Naive thymus-derived CD4-positive, alpha-beta T cell (primary cell): ENCODE measurements around the gene WDR27. TPM values are rescaled to one million over a fixed set of nuclear protein-coding genes. Genes with fewer than 3 reads are reported as not detected.

ENCODE experiments used
- ATAC-seq: fragments of 150-1000 bp; cut with Tn5 transposase; 2 replicates; pipeline ENCODE4 v1.10.0; 2021; ENCODE audit warnings: mild to moderate bottlenecking, moderate library complexity
- CTCF ChIA-PET: fragments of 350-600 bp; sonication (Branson Sonifier 250); formaldehyde crosslinking; loops from one replicate; lab custom pipeline; 2021; ENCODE audit warnings: antibody characterized with exemption; lab: Charles Lee
- POLR2A ChIA-PET: fragments of 350-600 bp; sonication (Branson Sonifier 250); formaldehyde crosslinking; loops from one replicate; lab custom pipeline; 2021; ENCODE audit warnings: antibody characterized with exemption, inconsistent platforms; lab: Charles Lee
- DNase-seq, 9 donors: peaks; one replicate each; pipeline versions ENCODE4 v3.0.0 to v3.0.0-alpha.2; 2020 to 2022; ENCODE audit warnings: mixed read lengths in 1 of 9
- H3K27ac ChIP-seq: one replicate; pipeline ENCODE4 v1.7.0; 2013; ENCODE audit warnings: mild to moderate bottlenecking, low read depth, low read length, moderate library complexity
- H3K27me3 ChIP-seq, 2 donors: one replicate each; pipeline ENCODE4 v1.7.0; 2013; ENCODE audit warnings: low read length in 2 of 2, mild to moderate bottlenecking in 2 of 2, moderate library complexity in 2 of 2; ENCODE audit not compliant: control insufficient read depth in 2 of 2, insufficient read depth in 2 of 2
- H3K36me3 ChIP-seq, 3 experiments: 1 replicate in 2 of 3; 2 replicates in 1 of 3; pipeline ENCODE4 v1.7.0; 2013; ENCODE audit warnings: low read length in 3 of 3, mild to moderate bottlenecking in 3 of 3, moderate library complexity in 1 of 3; ENCODE audit not compliant: insufficient read depth in 3 of 3, control insufficient read depth in 2 of 3
- H3K4me1 ChIP-seq, 2 donors: one replicate each; pipeline ENCODE4 v1.7.0; 2013; ENCODE audit warnings: low read length in 2 of 2, mild to moderate bottlenecking in 2 of 2, moderate library complexity in 1 of 2; ENCODE audit not compliant: control insufficient read depth in 2 of 2, insufficient read depth in 2 of 2
- H3K4me3 ChIP-seq: 2 replicates; pipeline ENCODE4 v1.7.0; 2013; ENCODE audit warnings: mild to moderate bottlenecking, low read length
- H3K9me3 ChIP-seq, 3 experiments: 1 replicate in 2 of 3; 2 replicates in 1 of 3; pipeline ENCODE4 v1.7.0; 2013; ENCODE audit warnings: low read length in 3 of 3; ENCODE audit not compliant: control insufficient read depth in 2 of 3
- H3K27ac Mint-ChIP-seq, 9 donors: one replicate each; pipeline ENCODE4 v1.8.0; 2020 to 2022; ENCODE audit warnings: mixed read lengths in 9 of 9, mild to moderate bottlenecking in 8 of 9, moderate library complexity in 5 of 9, inconsistent platforms in 2 of 9
- H3K27me3 Mint-ChIP-seq, 5 donors: one replicate each; pipeline ENCODE4 v1.8.0; 2021 to 2022; ENCODE audit warnings: mixed read lengths in 5 of 5, mild to moderate bottlenecking in 1 of 5
- H3K36me3 Mint-ChIP-seq, 5 donors: one replicate each; pipeline ENCODE4 v1.8.0; 2020 to 2022; ENCODE audit warnings: mixed read lengths in 5 of 5, mild to moderate bottlenecking in 3 of 5, inconsistent platforms in 1 of 5
- H3K4me1 Mint-ChIP-seq, 7 donors: one replicate each; pipeline ENCODE4 v1.8.0; 2020 to 2022; ENCODE audit warnings: mixed read lengths in 7 of 7, mild to moderate bottlenecking in 3 of 7, inconsistent platforms in 1 of 7
- H3K4me3 Mint-ChIP-seq, 10 donors: one replicate each; pipeline ENCODE4 v1.8.0; 2020 to 2022; ENCODE audit warnings: mild to moderate bottlenecking in 10 of 10, mixed read lengths in 10 of 10, moderate library complexity in 6 of 10, inconsistent platforms in 2 of 10
- H3K9me3 Mint-ChIP-seq, 11 donors: one replicate each; pipeline ENCODE4 v1.8.0; 2020 to 2022; ENCODE audit warnings: mixed read lengths in 11 of 11, mild to moderate bottlenecking in 4 of 11, inconsistent platforms in 1 of 11, moderate library complexity in 1 of 11
- intact Hi-C, 2 donors: fragments of 100-400 bp; cut with micrococcal nuclease; formaldehyde crosslinking; loops; one replicate each; pipeline ENCODE4 v1.15.1; 2023
- polyA plus RNA-seq, 2 donors: library from polyadenylated mRNA; unstranded; fragments of 300-500 nt; fragmentation: Illumina TruSeq; gene quantifications; one replicate each; pipeline ENCODE4 v1.2.3, GENCODE V29; 2021
- total RNA-seq, 6 experiments: library from RNA in 5 of 6; stranded (reverse) in 5 of 6; gene quantifications; 1 replicate in 5 of 6; 2 replicates in 1 of 6; pipeline ENCODE4 v1.2.3 and lab custom pipeline; 2021 to 2026

The WDR27 gene
- total and polyA plus RNA-seq, 7 experiments from 2014 or later = 6.7 to 89.0 (median 36.0) TPM

DNA sequence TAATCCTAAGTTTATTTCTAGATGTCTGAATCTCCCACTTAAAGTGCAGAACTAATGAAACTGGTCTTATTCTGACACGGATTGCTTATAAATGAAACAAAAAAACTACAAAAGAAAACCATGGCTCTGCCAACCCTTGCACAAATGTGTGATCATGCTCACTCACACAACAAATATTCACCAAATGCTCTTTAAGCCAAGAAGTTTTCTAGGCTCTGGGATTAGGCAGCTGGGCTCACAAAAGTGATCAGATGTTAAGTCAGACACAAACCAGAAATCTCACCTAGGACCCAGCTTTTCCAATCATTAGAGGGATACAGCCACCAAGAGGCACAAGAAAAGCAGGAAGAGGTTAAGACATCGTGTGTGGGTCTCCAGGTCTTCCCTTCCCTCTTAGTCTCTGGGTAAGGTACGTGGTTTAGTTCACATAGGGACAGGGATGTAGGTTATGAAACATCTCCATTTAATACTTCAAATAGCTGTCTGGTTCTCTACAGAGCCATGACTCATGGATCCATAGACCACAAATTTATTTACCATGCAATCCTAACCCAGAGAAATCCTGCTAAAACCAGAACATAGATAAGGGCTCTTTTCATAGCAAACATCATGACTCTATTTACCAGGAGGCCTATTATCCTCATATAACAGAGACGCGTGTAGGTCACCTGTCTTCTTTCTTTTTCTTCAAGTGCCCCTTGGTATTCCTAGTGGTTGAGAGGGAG lies 165.2 kb downstream of the WDR27 start:
- H3K27ac ChIP-seq = no peak overlapping the region

DNA sequence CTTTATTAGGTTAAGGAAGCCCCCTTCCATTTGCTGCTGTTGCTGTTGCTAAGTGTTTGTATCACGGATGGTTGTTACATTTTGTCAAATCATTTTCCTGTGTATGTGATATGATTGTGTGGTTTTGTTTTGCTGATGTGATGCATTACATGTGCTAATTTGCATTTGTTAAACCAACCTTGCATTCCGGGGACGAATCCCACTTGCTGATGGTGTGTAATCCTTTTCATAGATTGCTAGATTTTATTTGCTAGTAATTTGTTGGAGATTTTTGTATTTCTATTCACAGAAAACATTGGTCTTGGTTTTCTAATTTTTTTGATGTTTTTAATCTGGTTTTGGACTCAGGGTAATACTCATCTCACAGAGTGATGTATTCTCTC lies 167.8 kb downstream of the WDR27 start:
- H3K27me3 Mint-ChIP-seq = peaks cover 0 to 2% (median 0%) of the 10 kb centered on the region in 5 donors
- DNase-seq (no peak), ATAC-seq (no peak)
- H3K36me3 Mint-ChIP-seq = peaks cover 10 to 41% (median 27%) of the 10 kb centered on the region in 5 donors
- no peak overlapping the region for H3K27ac ChIP-seq
- H3K27me3 ChIP-seq = no peaks in the 10 kb centered on the region
- no peak overlapping the region for H3K27ac Mint-ChIP-seq
- H3K36me3 ChIP-seq = no peaks in the 10 kb centered on the region
- ChIA-PET POLR2A (no interaction called here), CTCF (no interaction called here)
- peaks cover 0 to 8% (median 0%) of the 10 kb centered on the region in 3 experiments for H3K9me3 ChIP-seq
- H3K9me3 Mint-ChIP-seq = peaks cover 9 to 46% (median 17%) of the 10 kb centered on the region in 11 donors
- H3K4me1 ChIP-seq = peaks cover 0 to 15% of the 10 kb centered on the region in 2 donors
- no peak overlapping the region for H3K4me3 Mint-ChIP-seq
- peaks cover 11 to 17% (median 15%) of the 10 kb centered on the region in 7 donors for H3K4me1 Mint-ChIP-seq
- H3K4me3 ChIP-seq = no peak overlapping the region
- intact Hi-C loops = no loop called here

More for the DNA sequence above, 165.2 kb downstream of the WDR27 start:
- peaks cover 0 to 2% (median 0%) of the 10 kb centered on the region in 5 donors for H3K27me3 Mint-ChIP-seq
- DNase-seq (no peak), ATAC-seq (no peak)
- Histone ChIP-seq H3K4me1 (no peaks in the 10 kb centered on the region), H3K36me3 (no peaks in the 10 kb centered on the region), H3K9me3 (peaks cover 0 to 8% (median 0%) of the 10 kb centered on the region in 3 experiments), H3K27me3 (no peaks in the 10 kb centered on the region), H3K4me3 (no peak overlapping the region)
- intact Hi-C loops = no loop called here
- H3K4me1 Mint-ChIP-seq = peaks cover 0 to 3% (median 0%) of the 10 kb centered on the region in 7 donors
- no peak overlapping the region for H3K4me3 Mint-ChIP-seq
- ChIA-PET POLR2A (no interaction called here), CTCF (no interaction called here)
- peaks cover 10 to 41% (median 33%) of the 10 kb centered on the region in 5 donors for H3K36me3 Mint-ChIP-seq
- H3K9me3 Mint-ChIP-seq = peaks cover 9 to 46% (median 17%) of the 10 kb centered on the region in 11 donors
- no peak overlapping the region for H3K27ac Mint-ChIP-seq

DNA sequence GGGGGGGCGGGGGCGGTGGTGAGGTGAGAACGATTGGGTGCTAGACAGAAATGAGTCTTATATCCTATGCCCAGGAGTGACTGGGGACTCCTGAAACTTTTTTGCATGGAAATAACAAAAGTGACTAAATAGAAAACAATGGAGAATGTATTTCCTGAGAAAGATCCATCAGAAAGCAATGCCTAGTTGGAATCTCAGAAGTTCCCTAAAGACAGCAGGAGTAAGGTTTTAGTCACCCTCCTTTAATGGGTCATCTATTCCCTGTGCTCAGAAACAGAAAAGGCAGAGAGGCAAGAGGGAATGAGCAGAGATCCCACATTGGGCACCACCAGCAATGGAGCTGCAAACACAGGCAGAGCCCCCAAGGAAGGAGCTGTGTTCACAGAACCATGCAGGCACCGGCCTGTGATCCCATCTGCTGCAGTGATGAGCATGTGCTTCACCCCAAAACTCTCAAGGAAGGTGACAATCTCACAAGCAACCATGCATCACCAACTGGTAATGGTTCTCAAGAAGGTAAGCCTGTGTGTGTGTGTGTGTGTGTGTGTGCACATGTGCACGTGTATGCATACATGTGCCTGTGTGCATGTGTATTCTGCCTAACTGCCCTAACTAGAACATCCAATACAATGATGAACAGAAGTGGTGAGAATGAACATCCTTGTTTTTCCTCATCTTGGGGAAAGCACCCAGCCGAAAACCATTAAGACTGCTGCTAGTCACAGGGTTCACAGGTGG lies 168.4 kb downstream of the WDR27 start:
- H3K36me3 Mint-ChIP-seq = peaks cover 10 to 39% (median 27%) of the 10 kb centered on the region in 5 donors
- ATAC-seq = no peak
- H3K4me1 Mint-ChIP-seq = peaks cover 10 to 17% (median 15%) of the 10 kb centered on the region in 7 donors
- H3K27me3 ChIP-seq = no peaks in the 10 kb centered on the region
- H3K4me3 Mint-ChIP-seq = no peak overlapping the region
- H3K36me3 ChIP-seq = no peaks in the 10 kb centered on the region
- no peak overlapping the region for H3K4me3 ChIP-seq
- H3K27ac Mint-ChIP-seq = peak overlapping the region in 1 of 9 donors; percentile 35
- H3K27ac ChIP-seq = no peak overlapping the region
- DNase-seq = no peak
- ChIA-PET POLR2A (no interaction called here), CTCF (no interaction called here)
- H3K27me3 Mint-ChIP-seq = peaks cover 0 to 2% (median 0%) of the 10 kb centered on the region in 5 donors
- peaks cover 0 to 8% (median 0%) of the 10 kb centered on the region in 3 experiments for H3K9me3 ChIP-seq
- peaks cover 0 to 15% of the 10 kb centered on the region in 2 donors for H3K4me1 ChIP-seq
- H3K9me3 Mint-ChIP-seq = peaks cover 9 to 46% (median 17%) of the 10 kb centered on the region in 11 donors
- intact Hi-C loops = no loop called here

DNA sequence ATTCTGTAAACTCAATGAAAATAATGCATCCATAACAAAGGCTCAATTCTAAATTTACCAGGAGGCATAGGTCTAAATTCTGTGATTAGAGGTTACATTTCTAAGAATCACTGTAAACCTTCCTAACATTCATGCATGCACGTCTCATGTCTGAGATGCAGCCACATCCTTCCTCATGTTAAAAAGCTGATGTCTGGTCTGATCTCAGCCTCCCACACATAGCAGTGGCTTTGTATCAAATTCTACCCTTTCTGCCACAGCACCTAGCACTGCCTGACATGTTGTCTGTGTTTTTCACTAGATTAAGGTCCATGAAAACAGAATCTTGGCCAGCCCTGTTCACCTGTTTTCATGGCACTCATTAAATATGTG lies 171.1 kb downstream of the WDR27 start:
- H3K27ac ChIP-seq = no peak overlapping the region
- POLR2A ChIA-PET = no interaction called here
- peak; percentile 87 for ATAC-seq

DNA sequence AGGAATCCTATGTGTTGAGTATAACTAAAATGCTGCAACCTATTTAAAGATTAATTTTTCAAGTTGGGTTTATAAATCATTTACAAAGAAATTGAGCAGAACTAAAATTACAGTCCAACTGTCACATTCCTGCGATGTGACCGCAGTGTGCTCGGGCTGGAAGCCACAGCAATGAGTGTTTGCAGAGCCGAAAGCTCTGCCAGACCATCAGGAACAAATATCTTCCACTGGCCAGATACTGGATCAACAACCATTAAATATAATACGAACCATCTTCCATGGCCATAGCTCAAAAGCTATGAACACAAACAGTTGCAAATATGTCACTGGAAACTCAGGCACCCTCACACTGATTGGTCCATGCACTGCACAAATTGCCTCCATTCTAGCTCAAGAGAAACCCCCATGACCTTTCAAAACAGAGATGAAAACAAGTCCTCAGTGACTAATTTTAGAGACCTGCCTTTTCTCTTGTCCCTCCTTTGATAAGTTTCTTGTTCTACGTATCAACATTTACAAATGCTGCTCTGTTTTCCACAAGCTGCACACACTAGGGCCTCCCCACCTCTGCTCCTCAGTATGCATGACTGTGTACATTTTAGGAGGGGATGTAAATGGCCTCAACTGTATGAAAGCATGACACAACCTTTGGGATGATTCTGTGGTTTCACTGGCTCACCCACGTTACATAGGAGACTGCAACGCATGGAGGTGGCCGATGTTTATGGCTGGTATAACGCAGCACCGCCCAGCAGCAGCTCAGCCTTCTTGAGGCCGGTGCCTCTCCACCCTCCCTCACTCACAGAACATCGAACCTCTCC lies 171.7 kb downstream of the WDR27 start:
- peaks cover 0 to 8% (median 0%) of the 10 kb centered on the region in 3 experiments for H3K9me3 ChIP-seq
- Mint-ChIP-seq H3K4me1 (peaks cover 10 to 17% (median 15%) of the 10 kb centered on the region in 7 donors), H3K9me3 (peaks cover 0 to 24% (median 9%) of the 10 kb centered on the region in 11 donors), H3K4me3 (peak overlapping the region in 9 of 10 donors; percentile 32 to 80 (median 64)), H3K27ac (peak overlapping the region; percentile 20 to 84 (median 62)), H3K27me3 (peaks cover 0 to 2% (median 0%) of the 10 kb centered on the region in 5 donors), H3K36me3 (peaks cover 4 to 17% (median 10%) of the 10 kb centered on the region in 5 donors)
- DNase-seq (peak in 3 of 9 donors; percentile 2 to 45 (median 21)), ATAC-seq (peak; percentile 70)
- no peaks in the 10 kb centered on the region for H3K36me3 ChIP-seq
- no peaks in the 10 kb centered on the region for H3K27me3 ChIP-seq
- intact Hi-C loops = no loop called here
- ChIA-PET POLR2A (no interaction called here), CTCF (interaction anchor here (0.7 kb wide), 1 partner anchor 370 kb away, joined by 3 read pairs; no protein-coding TSS in a partner anchor)
- H3K4me3 ChIP-seq = no peak overlapping the region
- peaks cover 0 to 15% of the 10 kb centered on the region in 2 donors for H3K4me1 ChIP-seq
- H3K27ac ChIP-seq = no peak overlapping the region

More for the DNA sequence above, 171.1 kb downstream of the WDR27 start:
- Mint-ChIP-seq H3K27ac (peak overlapping the region; percentile 20 to 84 (median 62)), H3K4me1 (peaks cover 10 to 17% (median 15%) of the 10 kb centered on the region in 7 donors), H3K9me3 (peaks cover 3 to 30% (median 9%) of the 10 kb centered on the region in 11 donors), H3K27me3 (peaks cover 0 to 2% (median 0%) of the 10 kb centered on the region in 5 donors), H3K36me3 (peaks cover 4 to 19% (median 10%) of the 10 kb centered on the region in 5 donors), H3K4me3 (peak overlapping the region in 9 of 10 donors; percentile 32 to 80 (median 64))
- Histone ChIP-seq H3K9me3 (peaks cover 0 to 8% (median 0%) of the 10 kb centered on the region in 3 experiments), H3K27me3 (no peaks in the 10 kb centered on the region), H3K4me1 (peaks cover 0 to 15% of the 10 kb centered on the region in 2 donors), H3K4me3 (no peak overlapping the region), H3K36me3 (no peaks in the 10 kb centered on the region)
- DNase-seq = peak in 6 of 9 donors; percentile 3 to 55 (median 32)
- intact Hi-C loops = no loop called here
- CTCF ChIA-PET = no interaction called here

DNA sequence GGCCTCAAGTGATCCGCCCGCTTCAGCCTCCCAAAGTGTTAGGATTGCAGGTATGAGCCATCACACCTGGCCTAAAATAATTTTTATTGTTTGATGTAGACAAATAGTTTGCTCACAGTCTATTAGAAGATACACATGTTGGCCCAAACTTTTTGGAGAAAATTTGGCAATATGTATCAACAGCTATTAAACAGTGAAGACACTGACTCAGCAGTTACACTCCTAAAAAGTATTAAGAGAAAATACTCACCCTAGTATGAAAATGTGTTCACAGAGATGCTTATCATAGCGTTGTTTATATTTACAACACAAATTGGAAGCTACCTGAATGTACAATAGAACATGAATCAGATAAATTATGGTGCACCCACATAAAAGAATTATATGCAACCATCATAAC lies 173.1 kb downstream of the WDR27 start:
- Mint-ChIP-seq H3K36me3 (peaks cover 0 to 14% (median 8%) of the 10 kb centered on the region in 5 donors), H3K4me1 (peaks cover 10 to 17% (median 15%) of the 10 kb centered on the region in 7 donors), H3K4me3 (no peak overlapping the region), H3K9me3 (peaks cover 0 to 13% (median 4%) of the 10 kb centered on the region in 11 donors), H3K27me3 (peaks cover 0 to 5% (median 0%) of the 10 kb centered on the region in 5 donors), H3K27ac (no peak overlapping the region)
- H3K4me3 ChIP-seq = no peak overlapping the region
- H3K9me3 ChIP-seq = peaks cover 0 to 3% (median 0%) of the 10 kb centered on the region in 3 experiments
- intact Hi-C loops = no loop called here
- peaks cover 0 to 15% of the 10 kb centered on the region in 2 donors for H3K4me1 ChIP-seq
- ATAC-seq = no peak
- DNase-seq = no peak
- no peaks in the 10 kb centered on the region for H3K36me3 ChIP-seq
- POLR2A ChIA-PET = no interaction called here
- no peak overlapping the region for H3K27ac ChIP-seq
- CTCF ChIA-PET = no interaction called here
- H3K27me3 ChIP-seq = no peaks in the 10 kb centered on the region
